Fibroblast of villous mesenchyme (primary cell): ENCODE results near the gene CAPN3. TPM values are rescaled to one million over a fixed set of nuclear protein-coding genes. Genes with fewer than 3 reads are reported as not detected.

Experiments used
- DNase-seq: peaks from one replicate; pipeline ENCODE4 v3.0.0-alpha.2; 2010; ENCODE audit warnings: low read depth
- H3K4me3 ChIP-seq: 2 replicates; pipeline ENCODE4 v1.5.1; 2011; ENCODE audit warnings: low read depth, mild to moderate bottlenecking, low read length
- total RNA-seq: library from RNA; depleted of rRNA; stranded (reverse); fragments of >200 nt; gene quantifications from 2 replicates; pipeline ENCODE4 v1.2.3, GENCODE V29; 2012
- TF ChIP-seq, protein P1 (sequence below): IDR thresholded peaks from 2 replicates; pipeline ENCODE4 v1.5.1; 2012; ENCODE audit warnings: low read depth, mild to moderate bottlenecking, low read length; ENCODE audit not compliant: insufficient read depth

The CAPN3 gene
- total RNA-seq, 1 donor = 2.6 TPM

DNA sequence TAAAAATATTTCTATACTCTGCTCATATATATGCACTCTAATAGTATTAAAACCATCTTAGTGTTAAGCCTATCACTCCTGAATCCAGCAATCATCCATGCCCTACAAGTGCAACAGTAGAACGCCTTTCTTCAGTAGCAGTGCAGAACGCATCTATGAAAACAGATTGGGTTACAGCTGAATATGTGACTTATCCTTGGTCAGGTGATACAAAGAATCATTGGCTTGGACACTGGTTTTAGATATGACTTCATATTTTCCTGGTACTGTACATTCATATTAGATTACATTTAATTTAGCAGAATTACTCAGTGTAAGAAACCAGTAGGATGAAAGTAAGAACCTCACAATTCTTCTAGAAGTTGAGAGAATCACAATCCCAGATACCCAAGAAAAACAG is 88.3 kb downstream of the CAPN3 start:
- no peak for DNase-seq
- no peak overlapping the region for H3K4me3 ChIP-seq
- TF ChIP-seq, protein P1, sequence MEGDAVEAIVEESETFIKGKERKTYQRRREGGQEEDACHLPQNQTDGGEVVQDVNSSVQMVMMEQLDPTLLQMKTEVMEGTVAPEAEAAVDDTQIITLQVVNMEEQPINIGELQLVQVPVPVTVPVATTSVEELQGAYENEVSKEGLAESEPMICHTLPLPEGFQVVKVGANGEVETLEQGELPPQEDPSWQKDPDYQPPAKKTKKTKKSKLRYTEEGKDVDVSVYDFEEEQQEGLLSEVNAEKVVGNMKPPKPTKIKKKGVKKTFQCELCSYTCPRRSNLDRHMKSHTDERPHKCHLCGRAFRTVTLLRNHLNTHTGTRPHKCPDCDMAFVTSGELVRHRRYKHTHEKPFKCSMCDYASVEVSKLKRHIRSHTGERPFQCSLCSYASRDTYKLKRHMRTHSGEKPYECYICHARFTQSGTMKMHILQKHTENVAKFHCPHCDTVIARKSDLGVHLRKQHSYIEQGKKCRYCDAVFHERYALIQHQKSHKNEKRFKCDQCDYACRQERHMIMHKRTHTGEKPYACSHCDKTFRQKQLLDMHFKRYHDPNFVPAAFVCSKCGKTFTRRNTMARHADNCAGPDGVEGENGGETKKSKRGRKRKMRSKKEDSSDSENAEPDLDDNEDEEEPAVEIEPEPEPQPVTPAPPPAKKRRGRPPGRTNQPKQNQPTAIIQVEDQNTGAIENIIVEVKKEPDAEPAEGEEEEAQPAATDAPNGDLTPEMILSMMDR = no peak

DNA sequence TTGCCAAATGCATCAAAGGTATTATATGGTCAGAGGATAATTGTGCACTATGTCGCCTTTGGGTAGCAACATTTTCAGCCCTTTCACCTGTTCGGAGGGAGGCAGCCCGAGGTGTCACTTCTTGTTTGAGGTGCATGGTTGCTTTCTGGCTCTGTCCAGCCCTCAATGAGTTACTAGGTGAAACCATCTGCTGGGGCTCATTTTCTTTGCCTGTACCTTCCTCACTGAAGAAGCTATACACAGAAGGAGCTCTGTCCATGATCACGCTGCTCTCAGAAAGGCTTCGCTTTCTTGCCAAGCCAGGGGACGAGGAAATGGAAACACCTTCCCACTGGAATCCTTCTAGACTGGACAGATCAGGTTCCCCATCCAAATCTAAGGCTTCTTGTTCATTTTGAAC is 89.0 kb downstream of the CAPN3 start:
- no peak for DNase-seq
- H3K4me3 ChIP-seq = no peak overlapping the region
- TF ChIP-seq, protein P1 = no peak

DNA sequence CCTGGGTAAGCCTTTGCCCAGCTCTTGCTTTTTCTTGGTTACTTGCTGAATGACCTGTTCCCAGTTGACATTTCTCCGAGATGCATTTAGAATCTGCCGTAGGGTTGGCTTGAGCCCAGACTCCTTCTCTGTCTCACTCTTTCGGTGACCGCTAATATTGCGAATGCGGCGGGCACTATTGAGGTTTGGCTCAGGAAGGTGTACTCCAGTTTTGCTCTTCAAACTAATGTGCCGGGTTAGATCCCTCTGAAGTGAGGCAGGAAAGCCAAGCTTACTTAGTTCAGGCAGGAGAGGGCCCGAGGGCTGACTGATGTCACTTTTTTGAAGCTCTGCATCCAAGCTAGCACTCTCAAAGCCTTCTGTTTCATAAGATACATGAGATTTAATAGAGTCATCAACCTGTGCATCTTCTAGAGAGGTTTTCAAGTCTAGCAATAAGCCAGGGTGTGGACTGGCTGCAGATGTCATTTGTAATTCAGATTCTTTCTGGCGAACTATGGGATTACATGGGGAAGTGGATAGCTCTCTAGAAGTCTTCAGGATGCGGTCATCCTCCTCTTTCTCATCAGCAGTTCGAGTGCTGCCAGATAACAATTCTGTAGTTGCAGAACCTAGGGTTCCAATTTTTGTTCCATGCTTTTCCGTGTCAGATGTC is 90.6 kb downstream of the CAPN3 start:
- TF ChIP-seq, protein P1 = no peak
- DNase-seq = no peak
- no peak overlapping the region for H3K4me3 ChIP-seq

DNA sequence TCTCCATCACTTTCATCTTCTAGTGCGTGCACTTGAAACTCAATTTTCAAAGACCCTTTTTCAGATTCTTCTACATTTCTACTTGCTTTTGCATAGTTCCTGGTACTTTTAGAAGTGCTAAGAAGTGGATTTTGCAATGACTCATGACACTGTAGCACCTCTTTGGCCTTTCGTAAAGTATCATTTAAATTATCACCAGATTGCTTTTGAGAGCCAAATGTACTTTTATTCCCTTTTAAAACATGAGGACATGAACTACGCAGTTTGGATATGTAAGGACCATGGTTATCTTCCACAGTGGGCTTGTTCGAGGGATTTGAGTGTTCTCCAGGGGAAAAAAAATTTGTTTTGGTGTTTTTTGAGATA is 91.1 kb downstream of the CAPN3 start:
- H3K4me3 ChIP-seq = no peak overlapping the region
- DNase-seq = no peak
- TF ChIP-seq, protein P1 = no peak

DNA sequence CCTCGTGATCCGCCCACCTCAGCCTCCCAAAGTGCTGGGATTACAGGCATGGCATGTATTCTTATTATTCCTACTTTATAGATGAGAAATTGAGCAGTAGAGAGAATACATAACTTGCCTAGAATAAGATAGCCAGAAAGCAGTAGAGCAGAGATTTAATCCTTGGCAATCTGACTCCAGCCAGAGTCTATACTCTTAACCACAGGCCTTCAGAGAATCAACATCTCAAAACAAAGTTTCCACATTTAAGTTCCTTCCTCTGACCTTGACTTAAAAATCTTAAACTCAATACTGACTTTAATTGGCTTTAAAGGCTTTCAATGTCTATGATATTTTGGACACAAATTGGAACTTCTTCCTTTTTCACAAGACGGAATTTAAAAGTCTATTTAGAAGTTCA is 94.5 kb downstream of the CAPN3 start:
- no peak for DNase-seq
- H3K4me3 ChIP-seq = no peak overlapping the region
- TF ChIP-seq, protein P1 = no peak

DNA sequence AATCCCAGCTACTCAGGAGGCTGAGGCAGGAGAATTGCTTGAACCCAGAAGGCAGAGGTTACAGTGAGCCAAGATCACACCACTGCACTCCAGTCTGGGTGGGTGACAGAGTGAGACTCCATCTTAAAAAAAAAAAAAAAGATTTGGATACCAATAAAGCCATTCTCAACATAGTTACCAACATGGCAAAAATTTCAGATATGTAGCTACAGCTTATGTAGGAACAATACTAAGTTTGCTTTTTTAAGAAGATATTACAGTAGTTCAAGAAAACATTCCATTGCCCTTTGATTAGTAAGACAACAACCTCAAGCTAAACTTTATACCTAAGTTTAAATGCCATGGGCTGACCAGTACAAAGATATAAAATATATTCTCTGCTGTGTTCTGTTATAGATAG is 97.2 kb downstream of the CAPN3 start:
- H3K4me3 ChIP-seq = peak overlapping the region; percentile 60
- no peak for DNase-seq
- TF ChIP-seq, protein P1 = no peak

DNA sequence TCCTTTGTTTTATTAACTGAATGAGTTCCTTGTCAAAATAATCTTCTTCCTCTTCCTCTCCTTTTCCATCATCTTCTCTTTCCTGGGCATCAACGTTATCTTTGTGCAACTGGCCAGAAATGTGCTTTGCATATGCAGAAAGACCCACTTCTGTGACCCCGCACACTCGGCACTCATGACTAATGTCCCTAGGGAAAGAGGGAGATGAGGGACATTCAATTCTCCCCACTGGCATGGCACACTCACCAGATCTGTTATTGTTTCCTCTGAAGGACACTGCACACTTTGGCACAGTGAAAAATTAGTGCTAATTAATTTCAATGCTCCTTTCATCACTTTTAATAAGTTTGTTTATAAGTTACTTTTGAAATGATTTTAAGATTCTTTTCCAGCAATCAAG is 97.7 kb downstream of the CAPN3 start:
- peak overlapping the region; percentile 60 for H3K4me3 ChIP-seq
- TF ChIP-seq, protein P1 = no peak
- DNase-seq = peak; percentile 28
